Type B pancreatic cell (in vitro differentiated cells): ENCODE results near the gene RNF157. TPM values are rescaled to one million over a fixed set of nuclear protein-coding genes. Genes with fewer than 3 reads are reported as not detected.
A peak's percentile ranks its signal among the peaks of the same experiment; 100 is the strongest.
"Not testable (repeated sequence)": the region's sequence is repeated elsewhere in the genome, so short reads cannot be mapped to it uniquely, and the experiment has no call there.

ENCODE experiments used
- DNase-seq: peaks from one replicate; pipeline ENCODE4 v3.0.0; 2021; ENCODE audit warnings: mixed read lengths; ENCODE audit not compliant: unreplicated experiment; ENCODE audit errors: extremely low spot score
- H3K27ac Mint-ChIP-seq: 2 replicates; pipeline ENCODE4 v1.8.0; 2021; ENCODE audit warnings: mild to moderate bottlenecking, mixed read lengths
- H3K27me3 Mint-ChIP-seq: 2 replicates; pipeline ENCODE4 v1.8.0; 2021; ENCODE audit warnings: mixed read lengths
- H3K36me3 Mint-ChIP-seq: 2 replicates; pipeline ENCODE4 v1.8.0; 2021; ENCODE audit warnings: mixed read lengths
- H3K4me1 Mint-ChIP-seq: one replicate; pipeline ENCODE4 v1.8.0; 2021; ENCODE audit warnings: mixed read lengths; ENCODE audit not compliant: unreplicated experiment
- H3K4me3 Mint-ChIP-seq: 2 replicates; pipeline ENCODE4 v1.8.0; 2021; ENCODE audit warnings: mild to moderate bottlenecking, mixed read lengths
- H3K9me3 Mint-ChIP-seq: 2 replicates; pipeline ENCODE4 v1.8.0; 2021; ENCODE audit warnings: mixed read lengths
- total RNA-seq: library from RNA; stranded (reverse); gene quantifications from 2 replicates; pipeline ENCODE4 v1.2.1, GENCODE V29; 2021; ENCODE audit warnings: low replicate concordance
- TF ChIP-seq, protein P1 (sequence below): fragments of 200-600 bp; sonication (generic); conservative IDR thresholded peaks from 2 replicates; pipeline ENCODE4 v1.5.0; 2021; ENCODE audit warnings: antibody characterized with exemption, mild to moderate bottlenecking

RNF157 gene
- total RNA-seq, 1 donor from 2014 or later, result 27.0 TPM

DNA sequence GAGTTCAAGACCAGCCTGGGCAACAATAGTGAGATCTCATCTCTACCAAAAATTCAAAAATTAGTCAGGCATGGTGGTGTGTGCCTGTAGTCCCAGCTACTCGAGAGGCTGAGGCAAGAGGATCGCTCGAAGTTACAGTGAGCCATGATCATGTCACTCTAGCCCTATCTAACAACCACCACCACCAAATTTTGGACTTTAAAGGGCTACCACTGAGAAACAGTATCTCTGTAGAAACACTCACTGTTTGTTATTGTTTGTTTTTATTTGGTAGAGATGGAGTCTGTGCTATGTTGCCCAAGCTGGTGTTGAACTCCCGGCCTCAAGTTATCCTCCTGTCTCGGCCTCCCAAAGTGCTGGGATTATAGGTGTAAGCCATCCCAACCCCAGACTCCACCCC, 23.6 kb upstream of the RNF157 start:
- Mint-ChIP-seq H3K4me1 (peaks cover 42% of the 10 kb centered on the region), H3K36me3 (peaks cover 6% of the 10 kb centered on the region), H3K27me3 (no peaks in the 10 kb centered on the region), H3K4me3 (peak overlapping the region; percentile 85), H3K27ac (peak overlapping the region; percentile 95), H3K9me3 (no peaks in the 10 kb centered on the region)
- TF ChIP-seq, protein P1, sequence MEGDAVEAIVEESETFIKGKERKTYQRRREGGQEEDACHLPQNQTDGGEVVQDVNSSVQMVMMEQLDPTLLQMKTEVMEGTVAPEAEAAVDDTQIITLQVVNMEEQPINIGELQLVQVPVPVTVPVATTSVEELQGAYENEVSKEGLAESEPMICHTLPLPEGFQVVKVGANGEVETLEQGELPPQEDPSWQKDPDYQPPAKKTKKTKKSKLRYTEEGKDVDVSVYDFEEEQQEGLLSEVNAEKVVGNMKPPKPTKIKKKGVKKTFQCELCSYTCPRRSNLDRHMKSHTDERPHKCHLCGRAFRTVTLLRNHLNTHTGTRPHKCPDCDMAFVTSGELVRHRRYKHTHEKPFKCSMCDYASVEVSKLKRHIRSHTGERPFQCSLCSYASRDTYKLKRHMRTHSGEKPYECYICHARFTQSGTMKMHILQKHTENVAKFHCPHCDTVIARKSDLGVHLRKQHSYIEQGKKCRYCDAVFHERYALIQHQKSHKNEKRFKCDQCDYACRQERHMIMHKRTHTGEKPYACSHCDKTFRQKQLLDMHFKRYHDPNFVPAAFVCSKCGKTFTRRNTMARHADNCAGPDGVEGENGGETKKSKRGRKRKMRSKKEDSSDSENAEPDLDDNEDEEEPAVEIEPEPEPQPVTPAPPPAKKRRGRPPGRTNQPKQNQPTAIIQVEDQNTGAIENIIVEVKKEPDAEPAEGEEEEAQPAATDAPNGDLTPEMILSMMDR, result no peak
- no peak for DNase-seq

DNA sequence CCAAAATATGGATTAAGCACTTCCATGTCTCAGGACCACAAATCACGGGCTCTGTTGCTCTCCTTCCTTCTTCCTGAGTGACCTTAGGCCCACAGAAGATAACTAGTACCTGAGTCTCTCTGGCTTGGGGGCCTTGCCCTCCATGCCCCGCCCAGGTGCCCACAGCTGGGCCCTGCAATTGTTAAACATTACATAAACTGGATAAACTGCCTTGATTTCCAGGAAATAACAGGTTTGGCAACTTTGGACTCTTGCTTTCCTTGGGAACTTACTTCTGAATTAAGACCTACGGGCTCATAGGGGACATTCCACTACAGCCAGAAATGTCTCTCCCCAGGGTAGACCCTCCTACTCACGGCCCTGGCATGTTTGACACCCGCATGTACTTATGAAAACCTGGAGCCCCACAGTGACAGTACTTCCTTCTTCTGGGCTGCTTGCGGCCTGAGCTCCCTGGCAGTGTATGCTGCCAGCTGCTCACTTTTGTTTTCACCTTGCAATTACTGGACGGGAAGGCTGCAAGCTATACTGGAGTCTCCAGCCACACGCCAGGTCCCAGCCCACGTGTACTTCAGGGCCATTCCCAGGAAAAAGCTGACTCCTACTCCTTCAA, 22.5 kb upstream of the RNF157 start:
- DNase-seq, result no peak

GRCh38 chr17:76261421-76262215, 21.3 kb upstream of the RNF157 start:
- TF ChIP-seq, protein P1, result no peak
- H3K4me3 Mint-ChIP-seq, result no peak overlapping the region
- no peaks in the 10 kb centered on the region for H3K9me3 Mint-ChIP-seq
- H3K27me3 Mint-ChIP-seq, result no peaks in the 10 kb centered on the region
- H3K4me1 Mint-ChIP-seq, result peaks cover 40% of the 10 kb centered on the region
- H3K27ac Mint-ChIP-seq, result peak overlapping the region; percentile 95
- no peaks in the 10 kb centered on the region for H3K36me3 Mint-ChIP-seq
- DNase-seq, result no peak

More for the DNA sequence above, 22.5 kb upstream of the RNF157 start:
- Mint-ChIP-seq H3K36me3 (peaks cover 2% of the 10 kb centered on the region), H3K9me3 (no peaks in the 10 kb centered on the region), H3K4me3 (peak overlapping the region; percentile 74), H3K4me1 (peaks cover 42% of the 10 kb centered on the region), H3K27ac (peak overlapping the region; percentile 95), H3K27me3 (no peaks in the 10 kb centered on the region)
- TF ChIP-seq, protein P1, result no peak

DNA sequence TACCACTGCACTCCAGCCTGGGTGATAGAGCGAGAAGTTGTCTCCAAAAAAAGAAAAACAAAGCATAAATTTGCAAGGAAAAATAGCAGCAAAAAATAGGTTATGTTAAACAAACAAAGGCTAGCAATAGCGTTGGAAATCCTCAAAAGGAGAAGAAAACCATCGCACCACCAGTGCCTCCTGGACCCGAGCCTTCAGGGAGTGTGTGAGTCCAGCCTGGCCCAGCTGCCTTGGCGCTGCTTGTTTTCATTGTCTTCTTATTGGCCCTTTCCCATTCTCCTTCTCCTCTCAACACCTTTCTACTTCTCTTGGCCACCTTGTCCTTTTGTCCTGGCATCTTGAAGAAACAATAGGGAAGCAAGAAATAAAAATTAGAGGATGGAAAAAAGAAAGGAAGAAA, 20.4 kb upstream of the RNF157 start:
- no peaks in the 10 kb centered on the region for H3K36me3 Mint-ChIP-seq
- H3K27ac Mint-ChIP-seq, result peak overlapping the region; percentile 65
- H3K27me3 Mint-ChIP-seq, result no peaks in the 10 kb centered on the region
- no peak overlapping the region for H3K4me3 Mint-ChIP-seq
- peaks cover 43% of the 10 kb centered on the region for H3K4me1 Mint-ChIP-seq
- DNase-seq, result no peak
- no peaks in the 10 kb centered on the region for H3K9me3 Mint-ChIP-seq
- TF ChIP-seq, protein P1, result no peak

DNA sequence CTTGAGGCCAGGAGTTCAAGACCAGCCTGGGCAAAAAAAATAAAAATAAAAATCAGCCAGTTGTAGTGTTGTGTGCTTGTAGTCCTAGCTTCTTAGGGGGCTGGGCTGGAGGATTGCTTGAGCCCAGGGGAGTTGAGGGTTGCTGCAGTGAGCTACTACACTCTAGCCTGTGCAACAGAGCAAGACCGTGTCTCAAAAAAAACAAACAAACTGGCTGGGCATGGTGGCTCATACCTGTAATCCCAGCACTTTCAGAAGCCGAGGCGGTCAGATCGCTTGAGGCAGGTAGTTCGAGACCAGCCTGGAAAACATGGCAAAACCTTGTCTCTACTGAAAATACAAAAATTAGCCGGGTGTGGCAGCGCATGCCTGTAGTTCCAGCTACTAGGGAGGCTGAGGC, 19.9 kb upstream of the RNF157 start:
- H3K4me3 Mint-ChIP-seq, result no peak overlapping the region

GRCh38 chr17:76256430-76257050, 16.2 kb upstream of the RNF157 start:
- H3K27me3 Mint-ChIP-seq, H3K9me3 Mint-ChIP-seq, H3K36me3 Mint-ChIP-seq, DNase-seq, H3K4me3 Mint-ChIP-seq: not testable (repeated sequence)
- Mint-ChIP-seq H3K27ac (peak overlapping the region; percentile 55), H3K4me1 (peaks cover 38% of the 10 kb centered on the region)

More for the DNA sequence above, 19.9 kb upstream of the RNF157 start:
- Mint-ChIP-seq H3K36me3 (no peaks in the 10 kb centered on the region), H3K27ac (peak overlapping the region; percentile 96), H3K27me3 (no peaks in the 10 kb centered on the region), H3K9me3 (no peaks in the 10 kb centered on the region), H3K4me1 (peaks cover 47% of the 10 kb centered on the region)
- DNase-seq, result no peak
- TF ChIP-seq, protein P1, result no peak
